T-helper 2 cell treated with Interferon-gamma antibody and Interleukin-4, amounts not matched to agents 5 μg/mL and 100 μg/mL, for 36 hours (primary cell): ENCODE results near the gene PDGFC.

Experiments used
- DNase-seq: peaks from one replicate; pipeline ENCODE4 v3.0.0; 2021; ENCODE audit warnings: low spot score
- H3K27ac Mint-ChIP-seq: one replicate; pipeline ENCODE4 v1.8.0; 2021; ENCODE audit warnings: mild to moderate bottlenecking, mixed read lengths
- H3K27me3 Mint-ChIP-seq: one replicate; pipeline ENCODE4 v1.8.0; 2021; ENCODE audit warnings: low read depth, mixed read lengths
- H3K36me3 Mint-ChIP-seq: one replicate; pipeline ENCODE4 v1.8.0; 2021; ENCODE audit warnings: low read depth, mixed read lengths
- H3K4me1 Mint-ChIP-seq: one replicate; pipeline ENCODE4 v1.8.0; 2021; ENCODE audit warnings: low read depth, mixed read lengths
- H3K4me3 Mint-ChIP-seq: one replicate; pipeline ENCODE4 v1.8.0; 2022; ENCODE audit warnings: mild to moderate bottlenecking, moderate library complexity, mixed read lengths
- H3K9me3 Mint-ChIP-seq: one replicate; pipeline ENCODE4 v1.8.0; 2021; ENCODE audit warnings: mixed read lengths

PDGFC gene

GRCh38 chr4:156751486-156751885 lies 220.1 kb downstream of the PDGFC start:
- Mint-ChIP-seq H3K9me3 (peaks cover 4% of the 10 kb centered on the region), H3K36me3 (no peaks in the 10 kb centered on the region), H3K27ac (no peak overlapping the region), H3K4me3 (no peak overlapping the region), H3K4me1 (no peaks in the 10 kb centered on the region), H3K27me3 (no peaks in the 10 kb centered on the region)
- DNase-seq = no peak

GRCh38 chr4:156749426-156750403 lies 221.9 kb downstream of the PDGFC start:
- Mint-ChIP-seq H3K27ac (no peak overlapping the region), H3K9me3 (no peaks in the 10 kb centered on the region), H3K4me1 (no peaks in the 10 kb centered on the region)

GRCh38 chr4:156746111-156746510 lies 225.5 kb downstream of the PDGFC start:
- Mint-ChIP-seq H3K4me1 (no peaks in the 10 kb centered on the region), H3K27ac (no peak overlapping the region), H3K36me3 (no peaks in the 10 kb centered on the region), H3K27me3 (no peaks in the 10 kb centered on the region), H3K4me3 (no peak overlapping the region), H3K9me3 (no peaks in the 10 kb centered on the region)
- DNase-seq = no peak

More at GRCh38 chr4:156749426-156750403, 221.9 kb downstream of the PDGFC start:
- Mint-ChIP-seq H3K4me3 (no peak overlapping the region), H3K36me3 (no peaks in the 10 kb centered on the region), H3K27me3 (no peaks in the 10 kb centered on the region)
- DNase-seq = no peak

GRCh38 chr4:156738766-156739165 lies 232.8 kb downstream of the PDGFC start:
- H3K27ac Mint-ChIP-seq = no peak overlapping the region

GRCh38 chr4:156734965-156735895 lies 236.4 kb downstream of the PDGFC start:
- H3K4me1 Mint-ChIP-seq = no peaks in the 10 kb centered on the region
- no peak overlapping the region for H3K27ac Mint-ChIP-seq
- no peaks in the 10 kb centered on the region for H3K36me3 Mint-ChIP-seq
- no peak for DNase-seq
- H3K27me3 Mint-ChIP-seq = no peaks in the 10 kb centered on the region
- peaks cover 15% of the 10 kb centered on the region for H3K9me3 Mint-ChIP-seq
- no peak overlapping the region for H3K4me3 Mint-ChIP-seq

More at GRCh38 chr4:156738766-156739165, 232.8 kb downstream of the PDGFC start:
- Mint-ChIP-seq H3K4me1 (no peaks in the 10 kb centered on the region), H3K27me3 (no peaks in the 10 kb centered on the region), H3K9me3 (peaks cover 7% of the 10 kb centered on the region), H3K4me3 (no peak overlapping the region), H3K36me3 (no peaks in the 10 kb centered on the region)
- no peak for DNase-seq

- H3K9me3 Mint-ChIP-seq = peaks cover 12% of the 10 kb centered on the region
These were observed 238.0 kb downstream of the PDGFC start for GRCh38 chr4:156733582-156733981.

GRCh38 chr4:156732634-156733033 lies 239.0 kb downstream of the PDGFC start:
- H3K9me3 Mint-ChIP-seq = peaks cover 12% of the 10 kb centered on the region
- H3K27me3 Mint-ChIP-seq = no peaks in the 10 kb centered on the region
- no peaks in the 10 kb centered on the region for H3K4me1 Mint-ChIP-seq
- DNase-seq = no peak
- no peak overlapping the region for H3K27ac Mint-ChIP-seq
- H3K4me3 Mint-ChIP-seq = no peak overlapping the region
- H3K36me3 Mint-ChIP-seq = no peaks in the 10 kb centered on the region

More at GRCh38 chr4:156733582-156733981, 238.0 kb downstream of the PDGFC start:
- no peaks in the 10 kb centered on the region for H3K27me3 Mint-ChIP-seq
- H3K4me3 Mint-ChIP-seq = no peak overlapping the region
- H3K36me3 Mint-ChIP-seq = no peaks in the 10 kb centered on the region
- H3K4me1 Mint-ChIP-seq = no peaks in the 10 kb centered on the region
- no peak overlapping the region for H3K27ac Mint-ChIP-seq
- DNase-seq = no peak

GRCh38 chr4:156729416-156729815 lies 242.2 kb downstream of the PDGFC start:
- no peaks in the 10 kb centered on the region for H3K4me1 Mint-ChIP-seq
- no peak overlapping the region for H3K27ac Mint-ChIP-seq
- H3K27me3 Mint-ChIP-seq = no peaks in the 10 kb centered on the region
- DNase-seq = no peak
- no peak overlapping the region for H3K4me3 Mint-ChIP-seq
- H3K36me3 Mint-ChIP-seq = no peaks in the 10 kb centered on the region
- peaks cover 9% of the 10 kb centered on the region for H3K9me3 Mint-ChIP-seq

GRCh38 chr4:156725257-156725656 lies 246.3 kb downstream of the PDGFC start:
- Mint-ChIP-seq H3K27ac (no peak overlapping the region), H3K4me1 (no peaks in the 10 kb centered on the region), H3K27me3 (no peaks in the 10 kb centered on the region), H3K9me3 (no peaks in the 10 kb centered on the region), H3K36me3 (no peaks in the 10 kb centered on the region), H3K4me3 (no peak overlapping the region)
- no peak for DNase-seq

- no peaks in the 10 kb centered on the region for H3K9me3 Mint-ChIP-seq
- no peak overlapping the region for H3K4me3 Mint-ChIP-seq
- H3K27me3 Mint-ChIP-seq = no peaks in the 10 kb centered on the region
- H3K4me1 Mint-ChIP-seq = no peaks in the 10 kb centered on the region
- H3K36me3 Mint-ChIP-seq = no peaks in the 10 kb centered on the region
- no peak overlapping the region for H3K27ac Mint-ChIP-seq
- DNase-seq = no peak
These were observed 247.5 kb downstream of the PDGFC start for GRCh38 chr4:156723951-156724668.

- DNase-seq = no peak
- Mint-ChIP-seq H3K4me1 (no peaks in the 10 kb centered on the region), H3K9me3 (no peaks in the 10 kb centered on the region), H3K4me3 (no peak overlapping the region), H3K27ac (no peak overlapping the region), H3K27me3 (no peaks in the 10 kb centered on the region), H3K36me3 (no peaks in the 10 kb centered on the region)
These were observed 253.4 kb downstream of the PDGFC start for GRCh38 chr4:156718226-156718625.

GRCh38 chr4:156711193-156711590 lies 260.4 kb downstream of the PDGFC start:
- no peak overlapping the region for H3K4me3 Mint-ChIP-seq
- no peaks in the 10 kb centered on the region for H3K27me3 Mint-ChIP-seq
- no peaks in the 10 kb centered on the region for H3K4me1 Mint-ChIP-seq
- no peak for DNase-seq
- H3K36me3 Mint-ChIP-seq = no peaks in the 10 kb centered on the region
- H3K9me3 Mint-ChIP-seq = no peaks in the 10 kb centered on the region
- no peak overlapping the region for H3K27ac Mint-ChIP-seq
